Measurements from ENCODE around the gene OR51B2.

Gene OR51B2

DNA sequence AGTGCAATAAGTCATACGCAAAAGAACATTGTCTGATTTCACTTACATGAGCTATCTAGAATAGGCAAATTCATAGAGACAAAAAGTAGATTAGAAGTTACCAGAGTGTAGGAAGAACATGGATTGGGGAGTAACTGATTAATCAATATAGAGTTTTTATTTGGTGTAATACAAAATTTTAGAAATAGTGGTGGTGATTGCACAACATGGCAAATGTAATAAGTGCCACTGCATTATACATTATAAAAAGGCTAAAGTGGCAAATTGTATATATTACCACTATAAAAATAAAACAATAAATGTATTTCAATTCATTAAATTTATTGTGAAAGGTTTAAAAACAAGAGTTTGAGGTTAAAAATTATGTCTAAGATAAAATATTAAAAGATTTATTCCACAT lies 13.7 kb downstream of the OR51B2 start:
- TF ChIP-seq CTCF (conservative IDR thresholded peaks at IDR 0.05; ENCODE audit: low read depth, low read length): no peak

GRCh38 chr11:5307256-5308019 lies 16.7 kb downstream of the OR51B2 start:
- TF ChIP-seq CTCF (conservative IDR thresholded peaks at IDR 0.05; ENCODE audit: low read depth, low read length): no peak
- H3K4me3 ChIP-seq (ENCODE audit: low read length): no peak overlapping the region
- DNase-seq (ENCODE audit: low read depth): no peak

More for the DNA sequence above, 13.7 kb downstream of the OR51B2 start:
- H3K4me3 ChIP-seq (ENCODE audit: low read length): no peak overlapping the region
- no peak for DNase-seq (ENCODE audit: low read depth)

DNA sequence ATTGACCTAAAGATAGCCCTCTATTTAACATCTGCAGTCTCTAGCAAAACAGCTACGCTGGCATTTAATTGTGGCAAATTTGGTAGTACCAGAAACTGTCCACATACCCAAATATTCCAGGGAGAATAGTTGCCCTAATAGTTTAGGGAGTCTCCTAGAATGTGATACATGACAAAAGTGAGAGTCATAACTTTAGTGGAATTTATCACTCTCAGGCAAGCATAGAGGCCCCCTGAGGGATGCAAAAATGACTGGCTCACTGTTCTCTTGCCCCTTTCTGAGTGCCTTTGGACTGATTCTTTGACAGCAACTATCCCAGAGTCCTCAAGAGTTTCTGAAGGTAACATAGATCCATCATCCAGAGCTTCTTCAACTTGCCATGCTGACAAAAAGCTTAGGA lies 20.1 kb downstream of the OR51B2 start:
- no peak for DNase-seq (ENCODE audit: low read depth)
- H3K4me3 ChIP-seq (ENCODE audit: low read length): no peak overlapping the region
- TF ChIP-seq CTCF (conservative IDR thresholded peaks at IDR 0.05; ENCODE audit: low read depth, low read length): no peak

DNA sequence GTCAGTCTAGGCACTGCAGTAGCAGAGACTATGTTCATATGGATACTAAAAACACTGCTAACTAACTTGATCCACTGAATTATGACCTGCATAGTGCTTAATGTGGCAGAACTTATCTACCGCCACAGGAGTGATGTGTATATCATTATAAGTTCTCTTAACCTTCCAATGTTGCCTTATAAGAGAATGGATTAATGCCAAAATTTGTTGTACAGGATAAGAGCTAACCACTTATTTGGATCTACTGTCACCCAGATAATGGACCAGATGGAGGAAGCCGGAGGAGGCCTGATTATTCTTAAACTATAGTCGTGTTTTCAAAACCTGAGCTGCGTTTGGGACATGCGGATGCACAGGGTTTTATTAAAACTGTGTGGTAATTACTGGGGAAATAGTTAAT lies 20.5 kb downstream of the OR51B2 start:
- no peak overlapping the region for H3K4me3 ChIP-seq (ENCODE audit: low read length)
- no peak for TF ChIP-seq CTCF (conservative IDR thresholded peaks at IDR 0.05; ENCODE audit: low read depth, low read length)
- no peak for DNase-seq (ENCODE audit: low read depth)

DNA sequence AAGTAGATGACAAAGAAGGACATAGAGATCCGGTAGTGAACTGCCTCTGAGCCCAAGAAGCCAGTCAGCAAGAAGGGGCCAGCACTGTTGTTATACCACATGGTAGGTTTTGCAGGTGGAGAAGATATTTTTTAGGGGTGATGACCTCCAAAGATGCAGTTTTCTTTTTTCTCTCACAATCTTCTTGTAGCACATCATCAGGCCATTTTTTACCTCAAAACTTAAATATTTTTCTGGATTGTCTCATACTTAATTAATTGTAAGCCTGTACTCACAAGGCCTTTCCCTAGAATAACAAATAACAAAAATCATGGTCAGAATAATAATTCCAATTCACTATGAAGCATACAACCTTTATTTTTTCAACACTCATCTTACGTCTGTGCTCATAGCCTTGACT lies 22.3 kb downstream of the OR51B2 start, which contains the start of gene OR51B4:
TSS of gene OR51B4 (minus strand) at position 101 of the 400 bp plus-strand sequence. CDS start at position 101, 0 bp downstream.
- TF ChIP-seq CTCF (conservative IDR thresholded peaks at IDR 0.05; ENCODE audit: low read depth, low read length): no peak
- no peak for DNase-seq (ENCODE audit: low read depth)

DNA sequence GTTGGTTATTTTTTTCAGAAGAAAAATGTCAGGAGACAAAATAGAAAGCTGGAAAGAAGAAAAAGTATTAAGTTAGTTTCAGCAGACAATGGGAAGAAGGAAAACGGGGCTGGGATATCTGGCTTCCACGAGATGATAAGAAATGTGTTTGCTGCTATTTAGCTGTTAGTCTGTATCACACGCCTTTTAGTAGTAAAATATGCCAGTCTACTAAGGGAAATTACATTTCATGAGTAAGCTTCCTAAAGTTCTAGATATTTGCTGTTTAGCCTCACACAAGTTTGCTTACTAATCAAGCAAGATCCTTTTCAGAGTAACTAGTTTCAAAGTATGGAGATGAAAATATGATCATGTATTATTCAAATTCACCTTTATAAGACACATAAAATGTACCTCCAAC lies 23.8 kb downstream of the OR51B2 start:
- no peak for TF ChIP-seq CTCF (conservative IDR thresholded peaks at IDR 0.05; ENCODE audit: low read depth, low read length)
- no peak for DNase-seq (ENCODE audit: low read depth)
- H3K4me3 ChIP-seq (ENCODE audit: low read length): no peak overlapping the region

More for the DNA sequence above, 22.3 kb downstream of the OR51B2 start, which contains the start of gene OR51B4:
- no peak within 1 kb of the TSS for H3K4me3 ChIP-seq (ENCODE audit: low read length)

DNA sequence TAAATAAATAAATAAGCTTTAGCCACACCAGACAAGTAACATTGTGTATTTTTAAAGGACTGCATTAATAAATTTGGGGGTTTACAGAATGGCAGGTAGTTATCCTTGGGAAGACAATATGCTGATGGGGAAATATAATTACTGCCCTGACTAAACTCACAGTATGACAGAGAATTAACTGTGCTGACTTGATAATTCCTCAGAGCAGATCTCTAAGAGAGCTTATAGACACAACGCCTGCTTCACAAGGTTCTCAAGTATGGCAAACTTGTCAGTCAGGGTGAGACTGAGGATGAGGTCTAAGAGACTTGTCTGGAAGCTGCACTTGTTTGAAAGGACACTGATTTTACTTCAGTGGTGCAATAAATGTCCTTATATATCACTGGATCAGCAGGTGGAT lies 25.6 kb downstream of the OR51B2 start:
- TF ChIP-seq CTCF (conservative IDR thresholded peaks at IDR 0.05; ENCODE audit: low read depth, low read length): no peak
- no peak for DNase-seq (ENCODE audit: low read depth)
- no peak overlapping the region for H3K4me3 ChIP-seq (ENCODE audit: low read length)

All from retinal pigment epithelial cell (primary cell).